Eye (tissue), 1 donor: Measurements from ENCODE around the gene IFIT1.
"Not testable (repeated sequence)": the region's sequence is repeated elsewhere in the genome, so short reads cannot be mapped to it uniquely, and the experiment has no call there.

Experiments used
- DNase-seq: peaks from one replicate; pipeline ENCODE4 v3.0.0-alpha.2; 2015

IFIT1 gene

GRCh38 chr10:89442289-89442688, 49.9 kb downstream of the IFIT1 start:
- no peak for DNase-seq

GRCh38 chr10:89444819-89445218, 52.4 kb downstream of the IFIT1 start:
- not testable (repeated sequence) for DNase-seq

- no peak for DNase-seq
Measured at GRCh38 chr10:89450901-89451300, 58.5 kb downstream of the IFIT1 start.

- no peak for DNase-seq
Measured at GRCh38 chr10:89452193-89452592, 59.8 kb downstream of the IFIT1 start.

DNA sequence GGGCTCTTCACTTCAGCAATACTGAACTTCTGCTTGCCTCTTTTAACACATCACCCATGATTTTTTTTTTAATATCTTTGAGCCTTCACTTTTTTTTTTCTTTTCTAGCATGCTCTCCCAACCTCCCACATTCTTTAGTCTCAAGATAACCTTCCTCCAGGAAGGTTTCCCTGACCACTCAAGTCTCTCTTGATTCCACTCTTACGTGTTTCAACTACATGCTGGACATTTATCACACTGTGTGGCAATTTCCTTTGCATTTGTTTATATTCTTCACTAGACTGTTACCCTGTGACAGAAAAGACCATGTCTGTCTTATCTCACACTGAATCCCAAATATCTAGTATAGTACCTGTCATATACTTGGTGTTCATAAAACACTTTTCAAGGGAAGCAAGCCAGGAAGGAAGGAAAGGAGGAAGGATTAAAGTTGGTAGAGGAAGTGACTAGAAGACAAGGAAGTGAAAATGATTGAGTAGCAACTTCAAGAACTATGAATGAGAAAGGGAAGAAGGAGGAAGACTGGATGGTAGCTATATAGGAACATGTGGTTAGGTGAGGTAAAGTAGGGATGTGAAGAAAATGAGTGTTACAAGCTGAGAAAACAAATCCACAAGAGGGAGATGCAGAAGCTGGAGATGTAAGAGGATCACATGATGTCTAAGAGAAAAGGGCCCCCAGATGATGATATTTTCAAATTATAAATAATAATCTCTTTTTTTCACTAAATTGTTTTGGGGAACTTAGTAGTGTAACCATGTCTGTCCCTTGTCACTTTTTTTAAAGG, 62.3 kb downstream of the IFIT1 start:
- DNase-seq = no peak
